HG03135 (cell line): ENCODE data around the gene MRGPRX3.
"Not testable (repeated sequence)": the region's sequence is repeated elsewhere in the genome, so short reads cannot be mapped to it uniquely, and the experiment has no call there.

Experiments used
- ATAC-seq: cut with Tn5 transposase; IDR thresholded peaks from one replicate; pipeline ENCODE4 v1.9.1; 2021; ENCODE audit warnings: mild to moderate bottlenecking, moderate library complexity; ENCODE audit not compliant: unreplicated experiment

MRGPRX3 gene

DNA sequence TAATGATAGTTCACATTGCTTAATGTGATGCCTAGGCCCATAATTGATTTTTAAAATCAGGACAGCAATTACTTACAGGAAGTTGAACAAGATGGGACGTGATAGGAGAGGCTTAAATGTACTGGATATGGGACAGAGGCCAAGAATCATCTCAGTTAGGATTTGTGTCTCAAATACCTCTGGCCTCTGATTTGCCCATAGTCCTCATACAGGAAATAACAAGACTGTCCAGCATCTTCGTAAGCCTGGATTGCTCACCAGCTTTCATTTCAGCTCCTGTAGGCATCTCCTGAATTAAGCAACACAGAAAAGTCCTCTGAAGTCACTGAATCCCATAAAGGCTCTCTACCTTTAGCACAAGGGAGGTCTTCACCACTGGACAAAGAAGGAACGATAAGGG lies at the start of gene MRGPRX3:
Gene MRGPRX3 (plus strand): TSS at position 231 of the 400 bp plus-strand sequence. CDS start 4,632 bp downstream, outside the sequence.
- no peak for ATAC-seq

DNA sequence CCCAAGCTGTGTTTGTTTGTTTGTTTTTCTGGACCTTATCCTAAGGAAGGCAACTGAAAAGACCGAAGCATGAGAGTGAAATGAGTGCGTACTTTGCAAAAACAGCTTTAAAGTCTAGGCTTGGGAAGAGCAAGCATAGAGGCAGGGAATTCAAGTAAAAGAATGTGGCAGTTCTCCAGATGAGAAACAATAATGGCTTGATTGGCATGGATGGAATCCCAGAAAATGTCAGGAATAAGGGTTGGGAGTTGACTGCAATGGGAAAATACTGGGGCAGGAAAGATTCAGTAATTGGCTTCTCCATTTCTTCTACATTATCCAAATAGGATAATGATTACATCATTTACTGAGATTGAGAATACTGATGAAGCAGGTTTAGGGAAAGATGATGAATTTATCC lies 44.0 kb upstream of the MRGPRX3 start:
- no peak for ATAC-seq

GRCh38 chr11:18088966-18089365 lies 43.4 kb upstream of the MRGPRX3 start:
- no peak for ATAC-seq

GRCh38 chr11:18091731-18092130 lies 40.6 kb upstream of the MRGPRX3 start:
- no peak for ATAC-seq

GRCh38 chr11:18093959-18094358 lies 38.4 kb upstream of the MRGPRX3 start:
- no peak for ATAC-seq

GRCh38 chr11:18100926-18101656 lies 31.3 kb upstream of the MRGPRX3 start:
- ATAC-seq: no peak

- ATAC-seq: no peak
These were observed 27.1 kb upstream of the MRGPRX3 start for GRCh38 chr11:18105086-18105801.

DNA sequence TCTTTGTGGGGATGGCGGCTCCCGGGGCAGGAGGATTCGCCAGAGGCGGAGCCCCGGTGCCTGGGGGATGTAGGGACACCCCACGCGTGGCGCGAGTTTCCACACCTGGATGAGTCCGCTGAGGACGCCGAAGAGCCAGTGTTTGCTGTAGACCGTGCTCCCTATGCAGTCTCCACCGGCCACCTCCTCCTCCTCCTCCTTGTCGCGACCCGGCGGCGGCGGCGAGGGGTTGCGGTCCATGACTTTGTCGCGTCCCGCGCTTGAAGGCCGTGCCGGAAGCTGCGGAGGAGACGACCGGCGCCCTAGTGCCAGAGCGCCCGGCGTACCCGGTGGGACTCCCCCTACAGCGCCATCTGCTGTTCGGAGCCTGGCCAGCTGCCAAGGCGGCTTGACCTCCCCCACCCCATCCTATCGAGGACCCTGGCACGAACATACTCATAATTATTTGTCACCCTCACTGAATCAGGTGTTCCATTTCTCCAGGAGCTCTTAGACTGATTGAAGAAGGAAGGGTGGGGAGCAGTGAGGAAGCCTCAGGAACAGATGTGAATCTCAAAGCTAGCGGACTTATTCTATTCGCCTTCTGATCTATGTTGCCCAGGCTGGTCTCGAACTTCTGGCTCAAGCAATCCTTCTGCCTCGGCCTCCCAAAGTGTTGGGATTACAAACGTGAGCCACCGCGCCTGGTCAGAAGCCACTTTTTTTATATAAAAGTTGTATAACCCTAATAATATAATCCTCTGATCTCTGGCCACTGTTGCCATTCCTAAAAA lies 26.4 kb upstream of the MRGPRX3 start, which contains the start of gene SAAL1:
Gene SAAL1 (minus strand): TSS at position 281 of the 773 bp plus-strand sequence. CDS start 41 bp downstream, at position 240.
- ATAC-seq: peak; percentile 92

DNA sequence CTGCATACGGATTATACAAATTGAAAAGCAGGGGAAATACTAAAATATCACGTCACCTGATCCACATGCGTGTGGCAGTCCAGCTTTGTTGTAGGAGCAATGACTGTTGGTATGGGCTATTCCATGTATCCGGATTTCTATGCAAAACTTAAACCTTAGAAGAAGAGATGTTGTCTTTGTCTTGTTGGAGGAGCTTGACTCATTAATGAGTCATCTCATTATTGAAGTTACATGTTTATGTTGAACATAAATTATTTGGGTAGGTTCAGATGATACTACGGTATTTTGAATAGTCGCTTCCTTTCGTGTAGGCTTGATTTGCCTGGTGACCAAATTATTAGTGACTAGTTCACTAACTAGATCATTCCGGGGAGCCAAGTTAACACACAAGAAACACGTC lies 25.7 kb upstream of the MRGPRX3 start:
- ATAC-seq: no peak

GRCh38 chr11:18108254-18108653 lies 24.1 kb upstream of the MRGPRX3 start:
- no peak for ATAC-seq

DNA sequence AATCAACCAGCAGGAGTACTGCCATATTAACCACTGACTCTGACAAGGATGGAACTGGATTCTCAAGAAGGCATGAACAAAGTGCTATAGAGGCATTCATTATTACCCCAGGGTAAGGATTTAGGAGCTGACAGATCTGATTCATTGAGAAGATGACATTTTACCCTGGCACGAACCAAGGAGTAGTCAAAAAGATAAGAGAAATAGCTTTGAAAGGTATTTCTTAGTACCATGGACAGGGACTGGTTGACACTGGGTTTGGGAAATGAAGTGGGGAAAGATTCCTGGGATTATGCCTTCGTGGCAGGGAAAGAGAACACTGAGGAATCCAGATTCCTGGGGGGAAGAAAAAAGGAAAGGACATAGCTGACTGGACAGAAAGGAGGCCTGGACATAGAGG lies 21.4 kb upstream of the MRGPRX3 start:
- ATAC-seq: no peak

DNA sequence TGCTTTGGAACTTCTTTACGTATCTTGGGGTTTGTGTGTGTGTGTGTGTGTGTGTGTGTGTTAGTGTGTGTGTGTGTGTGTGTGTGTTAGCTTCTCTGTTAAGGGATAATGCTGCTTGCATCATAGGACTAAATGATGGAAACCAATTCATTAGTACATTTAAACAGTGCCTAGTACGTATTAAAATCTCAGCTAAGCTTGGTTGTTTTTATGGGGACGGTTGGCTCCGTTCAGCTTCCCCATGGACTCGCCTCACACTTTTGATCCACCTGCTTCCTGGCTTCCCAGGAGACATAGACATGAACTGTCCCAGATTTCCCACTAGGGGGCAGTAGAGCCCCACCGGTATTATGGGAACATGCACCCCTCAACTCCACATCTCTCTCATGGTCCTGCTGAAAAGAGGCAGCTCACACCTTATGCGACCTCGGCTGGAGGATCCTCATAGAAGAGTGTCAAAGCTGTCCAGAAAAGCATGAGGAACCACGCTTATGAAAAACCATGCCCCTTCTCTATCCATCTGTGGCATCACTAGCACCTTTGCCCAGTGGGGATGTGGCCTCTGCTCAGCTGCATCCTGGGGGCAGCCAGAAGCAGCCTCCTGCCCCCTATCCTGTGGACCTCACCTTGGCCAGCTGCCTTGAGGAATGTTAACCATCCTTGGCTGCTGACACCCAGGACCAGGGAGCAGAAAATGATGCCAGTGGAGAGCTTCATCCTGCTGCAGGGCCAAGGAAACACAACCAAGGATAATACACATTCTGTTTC lies 16.8 kb upstream of the MRGPRX3 start:
- peak; percentile 86 for ATAC-seq

- ATAC-seq: not testable (repeated sequence)
These were observed 11.0 kb upstream of the MRGPRX3 start for GRCh38 chr11:18121331-18121828.

- ATAC-seq: not testable (repeated sequence)
These were observed 1.3 kb upstream of the MRGPRX3 start for GRCh38 chr11:18131115-18131514.

- ATAC-seq: no peak
These were observed 2.9 kb downstream of the MRGPRX3 start for GRCh38 chr11:18135308-18135707.

GRCh38 chr11:18137186-18137800 lies 4.9 kb downstream of the MRGPRX3 start:
- ATAC-seq: no peak

DNA sequence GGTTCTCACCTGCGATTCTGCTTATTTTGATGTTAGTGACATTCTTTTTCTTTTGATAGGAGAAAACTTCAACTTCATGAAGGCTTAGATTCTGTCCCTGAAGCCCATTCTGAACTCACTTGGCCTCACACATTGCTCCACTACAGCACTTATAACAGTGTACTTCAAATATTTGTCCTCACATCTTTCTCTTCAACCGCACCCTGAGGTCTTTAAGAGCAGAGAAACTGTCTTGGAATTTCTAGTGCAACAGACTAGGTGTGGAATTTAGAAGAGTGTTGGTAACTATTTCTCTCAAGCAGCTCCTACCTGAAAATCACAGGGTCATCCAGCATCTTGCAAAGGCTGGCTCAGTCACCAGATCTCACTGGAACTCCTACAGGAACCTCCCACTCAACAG lies 7.8 kb downstream of the MRGPRX3 start:
- ATAC-seq: no peak

DNA sequence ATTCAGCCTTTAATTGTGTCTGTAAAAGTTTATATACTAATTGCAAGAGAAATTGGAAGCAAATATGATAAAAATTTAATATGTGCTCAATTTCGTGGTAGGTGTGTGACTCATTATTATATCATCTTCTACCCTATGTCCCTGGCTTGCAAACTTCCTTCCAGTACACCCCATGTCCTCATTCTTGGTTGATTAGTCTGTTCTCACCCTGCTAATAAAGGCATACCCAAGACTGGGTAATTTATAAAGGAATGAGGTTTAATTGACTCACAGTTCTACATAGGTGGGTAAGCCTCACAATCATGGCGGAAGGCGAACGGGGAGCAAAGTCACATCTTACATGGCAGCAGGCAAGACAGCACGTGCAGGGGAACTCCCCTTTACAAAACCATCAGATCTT lies 11.9 kb downstream of the MRGPRX3 start:
- no peak for ATAC-seq

GRCh38 chr11:18145025-18145424 lies 12.7 kb downstream of the MRGPRX3 start:
- no peak for ATAC-seq

- no peak for ATAC-seq
These were observed 13.5 kb downstream of the MRGPRX3 start for GRCh38 chr11:18145837-18146236.
